BJ (cell line): ENCODE measurements around the gene GAK. TPM values are rescaled to one million over a fixed set of nuclear protein-coding genes. Genes with fewer than 3 reads are reported as not detected.

ENCODE experiments used
- CTCF ChIA-PET: fragments of 350-600 bp; formaldehyde crosslinking; extraction: SDS; loops from one replicate; lab custom pipeline; 2021; ENCODE audit warnings: antibody characterized with exemption, inconsistent platforms; lab: Yijun Ruan, JAX
- POLR2A ChIA-PET: fragments of 300-600 bp; sonication (Branson Sonifier 250); formaldehyde crosslinking; extraction: SDS; loops from one replicate; lab custom pipeline; 2021; ENCODE audit warnings: antibody characterized with exemption; lab: Charles Lee
- DNase-seq: peaks from one replicate; pipeline ENCODE4 v3.0.0-alpha.2; 2011; ENCODE audit warnings: low read depth
- H3K27me3 ChIP-seq: 2 replicates; pipeline ENCODE4 v1.6.0; 2011; ENCODE audit warnings: low read length; ENCODE audit not compliant: control insufficient read depth, insufficient read depth
- H3K36me3 ChIP-seq: 2 replicates; pipeline ENCODE4 v1.5.1; 2011; ENCODE audit warnings: low read length; ENCODE audit not compliant: control insufficient read depth, insufficient read depth
- H3K4me3 ChIP-seq: 2 replicates; pipeline ENCODE4 v1.5.1; 2011; ENCODE audit warnings: low read depth, mild to moderate bottlenecking, control low read depth, low read length
- polyA plus RNA-seq: library from polyadenylated mRNA; depleted of rRNA; stranded (reverse); fragments of >200 nt; gene quantifications from 2 replicates; pipeline ENCODE4 v1.2.3, GENCODE V29; 2011
- TF ChIP-seq, protein P1 (sequence below): IDR thresholded peaks from 2 replicates; pipeline ENCODE4 v1.5.1; 2011; ENCODE audit warnings: low read depth, mild to moderate bottlenecking, control low read depth, inconsistent platforms, low read length, moderate library complexity; ENCODE audit not compliant: insufficient read depth

GAK gene
- polyA plus RNA-seq, 1 experiment, result 26.3 TPM

GRCh38 chr4:837772-838171 is 94.3 kb downstream of the GAK start:
- ChIA-PET POLR2A (no interaction called here), CTCF (interaction anchor here (0.7 kb wide), 1 partner anchor 21 kb away, joined by 4 read pairs; no protein-coding TSS in a partner anchor)
- no peak for DNase-seq
- H3K36me3 ChIP-seq, result no peaks in the 10 kb centered on the region
- TF ChIP-seq, protein P1, sequence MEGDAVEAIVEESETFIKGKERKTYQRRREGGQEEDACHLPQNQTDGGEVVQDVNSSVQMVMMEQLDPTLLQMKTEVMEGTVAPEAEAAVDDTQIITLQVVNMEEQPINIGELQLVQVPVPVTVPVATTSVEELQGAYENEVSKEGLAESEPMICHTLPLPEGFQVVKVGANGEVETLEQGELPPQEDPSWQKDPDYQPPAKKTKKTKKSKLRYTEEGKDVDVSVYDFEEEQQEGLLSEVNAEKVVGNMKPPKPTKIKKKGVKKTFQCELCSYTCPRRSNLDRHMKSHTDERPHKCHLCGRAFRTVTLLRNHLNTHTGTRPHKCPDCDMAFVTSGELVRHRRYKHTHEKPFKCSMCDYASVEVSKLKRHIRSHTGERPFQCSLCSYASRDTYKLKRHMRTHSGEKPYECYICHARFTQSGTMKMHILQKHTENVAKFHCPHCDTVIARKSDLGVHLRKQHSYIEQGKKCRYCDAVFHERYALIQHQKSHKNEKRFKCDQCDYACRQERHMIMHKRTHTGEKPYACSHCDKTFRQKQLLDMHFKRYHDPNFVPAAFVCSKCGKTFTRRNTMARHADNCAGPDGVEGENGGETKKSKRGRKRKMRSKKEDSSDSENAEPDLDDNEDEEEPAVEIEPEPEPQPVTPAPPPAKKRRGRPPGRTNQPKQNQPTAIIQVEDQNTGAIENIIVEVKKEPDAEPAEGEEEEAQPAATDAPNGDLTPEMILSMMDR, result no peak
- no peak overlapping the region for H3K4me3 ChIP-seq
- no peaks in the 10 kb centered on the region for H3K27me3 ChIP-seq

- TF ChIP-seq, protein P1, result no peak
- ChIA-PET CTCF (no interaction called here), POLR2A (no interaction called here)
- DNase-seq, result no peak
- no peak overlapping the region for H3K4me3 ChIP-seq
- no peaks in the 10 kb centered on the region for H3K36me3 ChIP-seq
- H3K27me3 ChIP-seq, result no peaks in the 10 kb centered on the region
Observed at GRCh38 chr4:836750-837301, 95.3 kb downstream of the GAK start.

- CTCF ChIA-PET, result no interaction called here
- Histone ChIP-seq H3K27me3 (no peaks in the 10 kb centered on the region), H3K4me3 (no peak overlapping the region), H3K36me3 (no peaks in the 10 kb centered on the region)
- no peak for DNase-seq
- TF ChIP-seq, protein P1, result no peak
- POLR2A ChIA-PET, result no interaction called here
Observed at GRCh38 chr4:836003-836511, 96.1 kb downstream of the GAK start.

DNA sequence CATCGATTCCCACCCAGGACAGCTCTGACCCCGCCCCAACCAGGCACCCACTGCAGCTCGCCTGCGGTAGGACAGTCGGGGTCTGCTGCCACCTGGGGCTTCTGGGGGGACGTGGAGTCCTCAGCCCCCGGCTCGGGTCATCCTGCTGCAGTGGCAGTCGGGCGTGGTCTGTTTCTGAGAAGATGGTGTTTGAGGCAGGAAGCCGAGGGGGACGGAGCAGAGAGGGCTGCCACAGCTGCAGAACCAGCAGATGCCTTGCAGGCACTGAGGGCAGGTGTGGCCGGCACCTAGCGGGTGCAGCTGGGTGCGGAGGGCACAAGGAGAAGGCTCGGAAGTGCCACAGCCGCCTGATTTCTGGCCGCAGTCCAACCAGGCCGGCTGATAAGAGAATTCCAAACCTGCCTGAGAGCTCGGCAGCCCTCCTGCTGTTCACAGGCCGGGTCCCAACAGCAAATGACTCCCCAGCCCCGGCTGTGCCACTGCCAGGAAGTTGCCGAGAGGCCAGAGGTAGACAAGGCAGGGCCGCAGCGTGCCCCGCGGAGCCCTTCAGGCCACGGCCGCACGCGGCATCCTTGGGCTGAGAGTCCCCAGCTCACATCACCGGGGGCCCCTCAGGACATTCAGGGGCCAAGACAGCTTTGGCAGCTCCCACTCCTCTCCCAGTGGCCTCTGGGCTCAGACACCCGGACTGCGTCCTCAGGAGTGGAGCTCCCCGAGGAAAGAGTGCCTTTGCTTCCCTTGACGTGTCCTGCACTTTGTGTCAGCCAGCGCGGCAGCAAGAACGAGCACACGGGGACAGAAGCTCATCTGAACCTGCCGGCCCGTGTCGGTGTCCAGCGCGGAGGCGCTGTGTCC is 96.7 kb downstream of the GAK start:
- no peaks in the 10 kb centered on the region for H3K36me3 ChIP-seq
- H3K27me3 ChIP-seq, result no peaks in the 10 kb centered on the region
- CTCF ChIA-PET, result no interaction called here
- POLR2A ChIA-PET, result no interaction called here
- DNase-seq, result no peak
- TF ChIP-seq, protein P1, result no peak
- H3K4me3 ChIP-seq, result no peak overlapping the region

- Histone ChIP-seq H3K36me3 (no peaks in the 10 kb centered on the region), H3K4me3 (no peak overlapping the region), H3K27me3 (no peaks in the 10 kb centered on the region)
- TF ChIP-seq, protein P1, result no peak
- CTCF ChIA-PET, result no interaction called here
- no peak for DNase-seq
- POLR2A ChIA-PET, result no interaction called here
Observed at GRCh38 chr4:834368-835147, 97.6 kb downstream of the GAK start.
